Measurements from ENCODE around the gene RS1.

The RS1 gene

DNA sequence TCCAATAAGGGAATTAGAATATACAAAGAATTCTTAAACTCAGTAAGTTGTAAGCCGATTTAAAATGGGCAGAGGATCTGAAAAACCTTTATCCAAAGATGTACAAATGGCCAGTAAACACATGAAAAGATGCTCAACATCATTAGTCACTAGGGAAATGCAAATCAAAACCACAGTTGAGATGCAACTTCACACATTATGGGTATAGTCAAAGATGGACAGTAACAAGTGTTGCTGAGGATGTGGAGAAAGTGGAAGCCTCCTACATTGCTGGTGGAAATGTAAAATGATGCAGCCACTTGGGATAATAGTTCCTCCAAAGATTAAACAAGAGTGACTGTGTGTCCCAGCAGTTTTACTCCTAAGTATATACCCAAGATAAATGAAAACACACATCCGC lies 32.6 kb downstream of the RS1 start:
- TF ChIP-seq CTCF (IDR thresholded peaks at IDR 0.05; ENCODE audit: low read depth, low read length), result no peak
- no peak overlapping the region for H3K4me3 ChIP-seq (replicated peaks in 1 of 2; ENCODE audit: low read depth in 2 of 2, low read length in 2 of 2)
- DNase-seq (ENCODE audit: low read depth in 2 of 2), result no peak

DNA sequence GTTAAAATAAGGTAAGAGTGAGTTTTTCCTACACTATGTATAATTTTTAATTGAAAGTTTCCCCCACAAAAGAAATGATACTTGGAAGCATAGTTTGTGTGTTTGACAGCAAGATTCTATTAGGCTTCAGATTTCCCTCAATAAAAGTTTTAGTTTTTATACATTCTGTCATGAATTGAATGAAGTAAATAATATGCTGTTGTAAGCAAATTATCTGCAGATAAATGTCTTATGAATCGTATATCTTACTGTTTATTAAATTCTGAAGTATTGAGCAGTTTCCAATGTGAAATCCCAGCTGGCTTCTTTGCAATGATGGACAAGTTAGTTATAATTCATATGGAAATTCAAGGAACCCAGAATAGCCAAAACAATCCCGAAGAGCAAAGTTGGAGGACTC lies 33.5 kb downstream of the RS1 start:
- no peak overlapping the region for H3K4me3 ChIP-seq (replicated peaks in 1 of 2; ENCODE audit: low read depth in 2 of 2, low read length in 2 of 2)
- TF ChIP-seq CTCF (IDR thresholded peaks at IDR 0.05; ENCODE audit: low read depth, low read length), result no peak
- DNase-seq (ENCODE audit: low read depth in 2 of 2), result no peak

GRCh38 chrX:18630934-18631333 lies 41.0 kb downstream of the RS1 start:
- no peak overlapping the region for H3K4me3 ChIP-seq (replicated peaks in 1 of 2; ENCODE audit: low read depth in 2 of 2, low read length in 2 of 2)
- TF ChIP-seq CTCF (IDR thresholded peaks at IDR 0.05; ENCODE audit: low read depth, low read length), result no peak
- DNase-seq (ENCODE audit: low read depth in 2 of 2), result no peak

DNA sequence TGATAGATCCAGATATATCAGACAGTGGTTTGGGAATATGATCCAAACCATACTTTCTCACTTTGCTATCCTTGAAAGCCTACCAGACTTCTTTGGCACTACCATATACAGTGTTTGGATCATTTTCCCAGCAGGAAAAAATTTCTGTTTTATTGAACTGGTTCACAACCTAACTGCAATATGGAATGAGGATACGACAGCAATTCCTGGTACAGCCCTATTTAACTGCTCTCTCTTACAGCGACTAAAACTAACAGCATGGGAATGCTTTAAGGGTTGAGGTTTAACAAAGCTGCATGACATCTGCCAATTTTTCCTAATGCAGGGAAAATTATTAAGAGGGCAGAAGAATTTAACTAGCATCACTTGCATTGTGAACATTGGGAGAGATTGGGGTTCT lies 47.3 kb downstream of the RS1 start:
- DNase-seq (ENCODE audit: low read depth in 2 of 2), result no peak
- TF ChIP-seq CTCF (IDR thresholded peaks at IDR 0.05; ENCODE audit: low read depth, low read length), result no peak
- H3K4me3 ChIP-seq (replicated peaks in 1 of 2; ENCODE audit: low read depth in 2 of 2, low read length in 2 of 2), result no peak overlapping the region

GRCh38 chrX:18620349-18620748 lies 51.6 kb downstream of the RS1 start:
- no peak for TF ChIP-seq CTCF (IDR thresholded peaks at IDR 0.05; ENCODE audit: low read depth, low read length)
- no peak overlapping the region for H3K4me3 ChIP-seq (replicated peaks in 1 of 2; ENCODE audit: low read depth in 2 of 2, low read length in 2 of 2)
- DNase-seq (ENCODE audit: low read depth in 2 of 2), result no peak

- DNase-seq (ENCODE audit: low read depth in 2 of 2), result no peak
- H3K4me3 ChIP-seq (replicated peaks in 1 of 2; ENCODE audit: low read depth in 2 of 2, low read length in 2 of 2), result no peak overlapping the region
- TF ChIP-seq CTCF (IDR thresholded peaks at IDR 0.05; ENCODE audit: low read depth, low read length), result no peak
These were observed 52.6 kb downstream of the RS1 start for GRCh38 chrX:18619288-18619687.

GRCh38 chrX:18617407-18617750 lies 54.5 kb downstream of the RS1 start:
- H3K4me3 ChIP-seq (replicated peaks in 1 of 2; ENCODE audit: low read depth in 2 of 2, low read length in 2 of 2), result no peak overlapping the region
- no peak for TF ChIP-seq CTCF (IDR thresholded peaks at IDR 0.05; ENCODE audit: low read depth, low read length)
- DNase-seq (ENCODE audit: low read depth in 2 of 2), result peak; percentile 42 to 81
